Mammary epithelial cell (primary cell): ENCODE data around the gene C1orf35.

Experiments used
- CTCF ChIP-seq, 2 donors: IDR thresholded peaks in 1 of 2; conservative IDR thresholded peaks in 1 of 2; 2 replicates each; pipeline ENCODE4 v1.5.1; 2011 to 2012; ENCODE audit warnings: inconsistent platforms in 2 of 2, low read length in 2 of 2, mild to moderate bottlenecking in 2 of 2, control low read depth in 1 of 2, low read depth in 1 of 2; ENCODE audit not compliant: insufficient read depth in 1 of 2; ENCODE audit errors: extremely low read depth in 1 of 2
- EZH2 ChIP-seq: IDR thresholded peaks from 2 replicates; pipeline ENCODE4 v1.6.1; 2012; ENCODE audit warnings: low read length, inconsistent platforms, borderline replicate concordance

DNA sequence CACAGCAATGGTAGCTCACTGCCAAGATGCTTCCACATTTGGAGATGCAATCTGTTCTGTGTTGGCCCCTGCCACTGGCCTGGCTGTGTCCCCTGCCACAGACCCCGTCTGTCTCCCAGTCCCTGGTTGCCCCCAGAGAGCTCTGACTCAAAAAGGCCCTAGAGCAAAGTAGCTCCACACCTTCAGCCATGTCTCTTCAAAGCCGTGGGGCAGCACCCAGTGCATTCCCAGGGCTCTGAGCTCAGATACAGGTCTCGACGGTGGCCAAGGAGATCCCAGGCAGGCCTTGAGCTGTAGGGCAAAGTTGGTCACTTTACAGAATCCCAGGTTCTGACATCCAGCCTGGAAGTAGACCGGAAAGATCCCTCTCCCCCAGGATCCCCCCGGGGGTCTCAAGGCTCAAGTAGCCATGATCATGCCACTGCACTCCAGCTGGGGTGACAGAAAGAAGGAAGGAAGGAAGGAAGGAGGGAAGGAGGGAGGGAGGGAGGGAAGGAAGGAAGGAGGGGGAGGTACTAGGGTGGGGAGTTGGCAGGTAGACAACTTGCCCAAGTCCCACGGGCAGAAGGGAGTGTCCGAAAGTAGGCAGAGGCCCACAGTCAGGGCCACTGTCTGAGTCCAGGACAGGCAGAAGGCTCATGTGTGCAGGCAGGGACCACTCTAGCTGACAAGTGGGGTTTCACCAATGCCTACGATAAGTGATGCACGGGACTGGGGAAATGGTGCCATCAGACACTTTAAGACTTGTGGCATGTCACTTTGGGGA lies 25.4 kb downstream of the C1orf35 start:
- TF ChIP-seq CTCF (conservative IDR thresholded peaks at IDR 0.05 in 1 of 2, IDR thresholded peaks at IDR 0.05 in 1 of 2; ENCODE audit: extremely low read depth in 1 of 2, insufficient read depth in 1 of 2, low read depth in 1 of 2, low read length in 2 of 2) (no peak), EZH2 (no peak)
